H9 (cell line): ENCODE measurements around the gene FHOD3. TPM values are rescaled to one million over a fixed set of nuclear protein-coding genes. Genes with fewer than 3 reads are reported as not detected.

Experiments used
- DNase-seq: peaks from one replicate; pipeline ENCODE4 v3.0.0-alpha.2; 2017
- H2AFZ ChIP-seq: one replicate; pipeline ENCODE4 v1.6.1; 2013; ENCODE audit warnings: mild to moderate bottlenecking, low read length, control low read depth, moderate library complexity
- H2AK5ac ChIP-seq: 2 replicates; pipeline ENCODE4 v1.6.1; 2013; ENCODE audit warnings: low read length, control low read depth, mixed read lengths; ENCODE audit not compliant: insufficient read length
- H2BK120ac ChIP-seq: one replicate; pipeline ENCODE4 v1.6.1; 2013; ENCODE audit warnings: low read depth, mild to moderate bottlenecking, low read length, control low read depth, inconsistent platforms; ENCODE audit not compliant: poor library complexity, severe bottlenecking
- H2BK12ac ChIP-seq: 2 replicates; pipeline ENCODE4 v1.6.1; 2013; ENCODE audit warnings: low read length, control low read depth, mixed read lengths, low read depth; ENCODE audit not compliant: insufficient read length
- H2BK15ac ChIP-seq: 2 replicates; pipeline ENCODE4 v1.6.1; 2013; ENCODE audit warnings: low read depth, low read length, control low read depth
- H2BK20ac ChIP-seq: one replicate; pipeline ENCODE4 v1.6.1; 2013; ENCODE audit warnings: low read depth, mild to moderate bottlenecking, low read length, control low read depth, inconsistent platforms; ENCODE audit not compliant: poor library complexity, severe bottlenecking
- H2BK5ac ChIP-seq: 2 replicates; pipeline ENCODE4 v1.6.1; 2013; ENCODE audit warnings: low read length, control low read depth, mixed read lengths; ENCODE audit not compliant: insufficient read length
- H3K14ac ChIP-seq: 2 replicates; pipeline ENCODE4 v1.6.1; 2013; ENCODE audit warnings: low read length, control low read depth; ENCODE audit not compliant: insufficient read depth
- H3K18ac ChIP-seq: 2 replicates; pipeline ENCODE4 v1.6.1; 2013; ENCODE audit warnings: low read depth, mild to moderate bottlenecking, mixed read lengths, low read length, control low read depth; ENCODE audit not compliant: insufficient read length
- H3K23ac ChIP-seq: 2 replicates; pipeline ENCODE4 v1.6.1; 2013; ENCODE audit warnings: low read length, control low read depth, mixed read lengths, low read depth; ENCODE audit not compliant: insufficient read length
- H3K23me2 ChIP-seq: 2 replicates; pipeline ENCODE4 v1.6.1; 2013; ENCODE audit warnings: low read depth, mild to moderate bottlenecking, mixed read lengths, low read length, control low read depth; ENCODE audit not compliant: insufficient read length, poor library complexity, severe bottlenecking
- H3K27ac ChIP-seq: 2 replicates; pipeline ENCODE4 v1.5.1; 2013; ENCODE audit warnings: low read length, control low read depth, mixed read lengths, low read depth; ENCODE audit not compliant: insufficient read length
- H3K27me3 ChIP-seq: 2 replicates; pipeline ENCODE4 v1.6.1; 2013; ENCODE audit warnings: low read length, control low read depth, inconsistent platforms; ENCODE audit not compliant: insufficient read depth
- H3K4ac ChIP-seq: 2 replicates; pipeline ENCODE4 v1.6.1; 2013; ENCODE audit warnings: low read depth, mild to moderate bottlenecking, control low read depth, inconsistent platforms, low read length, moderate library complexity
- H3K4me1 ChIP-seq: 2 replicates; pipeline ENCODE4 v1.6.1; 2013; ENCODE audit warnings: low read length, control low read depth, inconsistent platforms; ENCODE audit not compliant: insufficient read depth
- H3K4me2 ChIP-seq: 2 replicates; pipeline ENCODE4 v1.6.1; 2013; ENCODE audit warnings: low read length, control low read depth, mixed read lengths; ENCODE audit not compliant: insufficient read length, insufficient read depth
- H3K56ac ChIP-seq: 2 replicates; pipeline ENCODE4 v1.6.1; 2013; ENCODE audit warnings: low read depth, mild to moderate bottlenecking, mixed read lengths, low read length, control low read depth; ENCODE audit not compliant: insufficient read length
- H3K79me1 ChIP-seq: 2 replicates; pipeline ENCODE4 v1.6.1; 2013; ENCODE audit warnings: low read depth, mild to moderate bottlenecking, moderate library complexity, low read length, control low read depth, inconsistent platforms; ENCODE audit not compliant: insufficient read depth, poor library complexity, severe bottlenecking
- H3K79me2 ChIP-seq: 2 replicates; pipeline ENCODE4 v1.6.1; 2013; ENCODE audit warnings: low read length, control low read depth, inconsistent platforms; ENCODE audit not compliant: insufficient read depth
- H3K9ac ChIP-seq: 2 replicates; pipeline ENCODE4 v1.6.1; 2013; ENCODE audit warnings: low read length, control low read depth, mixed read lengths; ENCODE audit not compliant: insufficient read length; ENCODE audit errors: extremely low read depth
- H3K9me3 ChIP-seq: one replicate; pipeline ENCODE4 v1.6.1; 2013; ENCODE audit warnings: low read depth, low read length, inconsistent platforms; ENCODE audit not compliant: control insufficient read depth
- H3T11ph ChIP-seq: one replicate; pipeline ENCODE4 v1.6.1; 2013; ENCODE audit warnings: mild to moderate bottlenecking, low read length, control low read depth, inconsistent platforms
- H4K20me1 ChIP-seq: one replicate; pipeline ENCODE4 v1.6.1; 2013; ENCODE audit not compliant: control insufficient read depth, insufficient read length, insufficient read depth
- H4K5ac ChIP-seq: 2 replicates; pipeline ENCODE4 v1.6.1; 2013; ENCODE audit warnings: low read depth, mild to moderate bottlenecking, mixed read lengths, low read length, control low read depth; ENCODE audit not compliant: insufficient read length
- H4K8ac ChIP-seq: replicated peaks from 2 replicates; pipeline ENCODE4 v1.6.1; 2013; ENCODE audit warnings: low read length, control low read depth, mixed read lengths, low read depth; ENCODE audit not compliant: insufficient read length
- H4K91ac ChIP-seq: 2 replicates; pipeline ENCODE4 v1.6.1; 2013; ENCODE audit warnings: low read depth, mild to moderate bottlenecking, moderate library complexity, mixed read lengths, low read length, control low read depth; ENCODE audit not compliant: insufficient read length
- H3K27ac Mint-ChIP-seq, 3 experiments: 2 replicates in 2 of 3; 3 replicates in 1 of 3; pipeline ENCODE4 v1.8.0; 2020 to 2021; ENCODE audit warnings: mixed read lengths in 3 of 3, mild to moderate bottlenecking in 1 of 3, moderate library complexity in 1 of 3
- H3K27me3 Mint-ChIP-seq: 2 replicates; pipeline ENCODE4 v1.8.0; 2021; ENCODE audit warnings: low read depth, mild to moderate bottlenecking, moderate library complexity, mixed read lengths
- H3K36me3 Mint-ChIP-seq, 3 experiments: 2 replicates in 2 of 3; 3 replicates in 1 of 3; pipeline ENCODE4 v1.8.0; 2020 to 2021; ENCODE audit warnings: low read depth in 3 of 3, mixed read lengths in 3 of 3; ENCODE audit not compliant: insufficient read depth in 1 of 3
- H3K4me1 Mint-ChIP-seq, 2 experiments: 2 replicates each; pipeline ENCODE4 v1.8.0; 2020; ENCODE audit warnings: mixed read lengths in 2 of 2
- H3K4me3 Mint-ChIP-seq, 2 experiments: 2 replicates in 1 of 2; 3 replicates in 1 of 2; pipeline ENCODE4 v1.8.0; 2020 to 2021; ENCODE audit warnings: mild to moderate bottlenecking in 2 of 2, mixed read lengths in 2 of 2, moderate library complexity in 1 of 2
- H3K9me3 Mint-ChIP-seq, 2 experiments: 2 replicates in 1 of 2; 3 replicates in 1 of 2; pipeline ENCODE4 v1.8.0; 2020; ENCODE audit warnings: mild to moderate bottlenecking in 2 of 2, mixed read lengths in 2 of 2, moderate library complexity in 1 of 2
- CTCF ChIP-seq: fragments of 200-600 bp; sonication (generic); conservative IDR thresholded peaks from 3 replicates; pipeline ENCODE4 v1.8.0; 2021; ENCODE audit warnings: antibody characterized with exemption, mild to moderate bottlenecking
- WGBS: extraction: QIAGEN DNeasy Blood & Tissue Kit; methylation state at CpG from one replicate; pipeline ENCODE4 v1.1.7; 2013; ENCODE audit warnings: missing lambda C conversion rate, low lambda C conversion rate, mixed read lengths; ENCODE audit not compliant: insufficient read length; ENCODE audit errors: extremely low coverage; 5-methylcytosine and 5-hydroxymethylcytosine counted together
- total RNA-seq: library from RNA; stranded (reverse); gene quantifications from 2 replicates; pipeline ENCODE4 v1.2.1, GENCODE V29; 2021

FHOD3 gene
- total RNA-seq, 1 experiment from 2014 or later: 8.0 TPM

GRCh38 chr18:36490897-36491296 is 193.4 kb downstream of the FHOD3 start:
- Histone ChIP-seq H3K56ac (no peak overlapping the region), H4K20me1 (no peaks in the 10 kb centered on the region), H2BK15ac (no peak overlapping the region), H2BK120ac (no peak overlapping the region), H3K9me3 (no peaks in the 10 kb centered on the region), H3K9ac (no peak overlapping the region), H3T11ph (no peak overlapping the region), H2BK12ac (no peak overlapping the region), H2AFZ (no peak overlapping the region), H3K27ac (no peak overlapping the region), H4K8ac (no peak overlapping the region), H3K14ac (no peak overlapping the region), H2BK20ac (no peak overlapping the region), H3K4me1 (peaks cover 6% of the 10 kb centered on the region; the same call in 1 of the 2 replicates), H4K5ac (no peak overlapping the region), H3K4me2 (no peak overlapping the region), H3K23ac (no peak overlapping the region), H3K79me1 (no peaks in the 10 kb centered on the region), H3K4ac (no peak overlapping the region), H2AK5ac (no peak overlapping the region), H3K27me3 (no peaks in the 10 kb centered on the region), H3K23me2 (no peaks in the 10 kb centered on the region), H3K18ac (no peak overlapping the region), H3K79me2 (no peaks in the 10 kb centered on the region), H4K91ac (no peak overlapping the region), H2BK5ac (no peak overlapping the region)
- TF ChIP-seq CTCF: no peak
- Mint-ChIP-seq H3K9me3 (no peaks in the 10 kb centered on the region; a peak in 1 of 5 replicates), H3K27ac (no peak overlapping the region), H3K4me3 (no peak overlapping the region), H3K27me3 (no peaks in the 10 kb centered on the region), H3K36me3 (peaks cover 0 to 4% (median 0%) of the 10 kb centered on the region in 3 experiments; a peak in 2 of 7 replicates), H3K4me1 (peaks cover 25 to 31% of the 10 kb centered on the region in 2 experiments)
- DNase-seq: no peak
- no CpG with 5 or more reads among the region's 4 CpGs for WGBS
